Liver (tissue), 3 donors: ENCODE data around the gene RAPGEF2.

ENCODE experiments used
- EGR1 ChIP-seq, 2 donors: IDR thresholded peaks; 2 replicates each; pipeline ENCODE4 v1.6.1; 2016 to 2018; ENCODE audit warnings: antibody characterized with exemption in 2 of 2, low read depth in 2 of 2
- FOXA1 ChIP-seq: IDR thresholded peaks from 2 replicates; pipeline ENCODE4 v1.6.1; 2016; ENCODE audit warnings: antibody characterized with exemption
- YY1 ChIP-seq: IDR thresholded peaks from 2 replicates; pipeline ENCODE4 v1.6.1; 2016; ENCODE audit warnings: antibody characterized with exemption, mild to moderate bottlenecking
- TF ChIP-seq, protein P1 (sequence below): fragments of 150-350 bp; IDR thresholded peaks from 2 replicates; pipeline ENCODE4 v1.5.1; 2017; ENCODE audit warnings: improper control_type of control experiment, low read depth, low read length; ENCODE audit not compliant: missing input control
- TF ChIP-seq, protein P2 (sequence below): IDR thresholded peaks from 2 replicates; pipeline ENCODE4 v1.6.1; 2016; ENCODE audit warnings: antibody characterized with exemption
- TF ChIP-seq, protein P3 (sequence below): IDR thresholded peaks from 2 replicates; pipeline ENCODE4 v1.6.1; 2016; ENCODE audit warnings: antibody characterized with exemption, mild to moderate bottlenecking
- donor health status: healthy.
- donor health status: healthy.

DNA sequence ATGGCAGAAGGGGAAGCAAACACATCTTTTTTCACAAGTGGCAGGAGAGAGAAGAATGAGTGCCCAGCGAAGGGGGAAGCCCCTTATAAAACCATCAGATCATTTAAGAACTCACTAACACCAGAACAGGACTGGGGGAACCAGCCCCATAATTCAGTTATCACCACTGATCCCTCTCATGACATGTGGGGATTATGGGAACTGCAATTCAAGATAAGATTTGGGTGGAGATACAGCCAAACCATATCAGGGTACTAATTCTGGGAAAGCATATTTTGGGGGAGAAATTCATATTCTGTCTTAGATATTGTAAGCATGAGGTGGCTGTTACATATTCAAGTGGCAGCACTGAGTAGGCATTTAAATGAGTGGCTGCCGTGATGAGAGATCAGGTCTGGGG, 87.8 kb downstream of the RAPGEF2 start:
- TF ChIP-seq YY1 (no peak), FOXA1 (no peak), EGR1 (IDR thresholded peaks at IDR 0.05; ENCODE audit: low read depth in 2 of 2) (no peak)
- TF ChIP-seq, protein P1, sequence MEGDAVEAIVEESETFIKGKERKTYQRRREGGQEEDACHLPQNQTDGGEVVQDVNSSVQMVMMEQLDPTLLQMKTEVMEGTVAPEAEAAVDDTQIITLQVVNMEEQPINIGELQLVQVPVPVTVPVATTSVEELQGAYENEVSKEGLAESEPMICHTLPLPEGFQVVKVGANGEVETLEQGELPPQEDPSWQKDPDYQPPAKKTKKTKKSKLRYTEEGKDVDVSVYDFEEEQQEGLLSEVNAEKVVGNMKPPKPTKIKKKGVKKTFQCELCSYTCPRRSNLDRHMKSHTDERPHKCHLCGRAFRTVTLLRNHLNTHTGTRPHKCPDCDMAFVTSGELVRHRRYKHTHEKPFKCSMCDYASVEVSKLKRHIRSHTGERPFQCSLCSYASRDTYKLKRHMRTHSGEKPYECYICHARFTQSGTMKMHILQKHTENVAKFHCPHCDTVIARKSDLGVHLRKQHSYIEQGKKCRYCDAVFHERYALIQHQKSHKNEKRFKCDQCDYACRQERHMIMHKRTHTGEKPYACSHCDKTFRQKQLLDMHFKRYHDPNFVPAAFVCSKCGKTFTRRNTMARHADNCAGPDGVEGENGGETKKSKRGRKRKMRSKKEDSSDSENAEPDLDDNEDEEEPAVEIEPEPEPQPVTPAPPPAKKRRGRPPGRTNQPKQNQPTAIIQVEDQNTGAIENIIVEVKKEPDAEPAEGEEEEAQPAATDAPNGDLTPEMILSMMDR, result no peak
- TF ChIP-seq, protein P2, sequence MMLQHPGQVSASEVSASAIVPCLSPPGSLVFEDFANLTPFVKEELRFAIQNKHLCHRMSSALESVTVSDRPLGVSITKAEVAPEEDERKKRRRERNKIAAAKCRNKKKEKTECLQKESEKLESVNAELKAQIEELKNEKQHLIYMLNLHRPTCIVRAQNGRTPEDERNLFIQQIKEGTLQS, result no peak
- TF ChIP-seq, protein P3, sequence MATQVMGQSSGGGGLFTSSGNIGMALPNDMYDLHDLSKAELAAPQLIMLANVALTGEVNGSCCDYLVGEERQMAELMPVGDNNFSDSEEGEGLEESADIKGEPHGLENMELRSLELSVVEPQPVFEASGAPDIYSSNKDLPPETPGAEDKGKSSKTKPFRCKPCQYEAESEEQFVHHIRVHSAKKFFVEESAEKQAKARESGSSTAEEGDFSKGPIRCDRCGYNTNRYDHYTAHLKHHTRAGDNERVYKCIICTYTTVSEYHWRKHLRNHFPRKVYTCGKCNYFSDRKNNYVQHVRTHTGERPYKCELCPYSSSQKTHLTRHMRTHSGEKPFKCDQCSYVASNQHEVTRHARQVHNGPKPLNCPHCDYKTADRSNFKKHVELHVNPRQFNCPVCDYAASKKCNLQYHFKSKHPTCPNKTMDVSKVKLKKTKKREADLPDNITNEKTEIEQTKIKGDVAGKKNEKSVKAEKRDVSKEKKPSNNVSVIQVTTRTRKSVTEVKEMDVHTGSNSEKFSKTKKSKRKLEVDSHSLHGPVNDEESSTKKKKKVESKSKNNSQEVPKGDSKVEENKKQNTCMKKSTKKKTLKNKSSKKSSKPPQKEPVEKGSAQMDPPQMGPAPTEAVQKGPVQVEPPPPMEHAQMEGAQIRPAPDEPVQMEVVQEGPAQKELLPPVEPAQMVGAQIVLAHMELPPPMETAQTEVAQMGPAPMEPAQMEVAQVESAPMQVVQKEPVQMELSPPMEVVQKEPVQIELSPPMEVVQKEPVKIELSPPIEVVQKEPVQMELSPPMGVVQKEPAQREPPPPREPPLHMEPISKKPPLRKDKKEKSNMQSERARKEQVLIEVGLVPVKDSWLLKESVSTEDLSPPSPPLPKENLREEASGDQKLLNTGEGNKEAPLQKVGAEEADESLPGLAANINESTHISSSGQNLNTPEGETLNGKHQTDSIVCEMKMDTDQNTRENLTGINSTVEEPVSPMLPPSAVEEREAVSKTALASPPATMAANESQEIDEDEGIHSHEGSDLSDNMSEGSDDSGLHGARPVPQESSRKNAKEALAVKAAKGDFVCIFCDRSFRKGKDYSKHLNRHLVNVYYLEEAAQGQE, result no peak
